Mesenchymal stem cell (in vitro differentiated cells and primary cell): Measurements from ENCODE around the gene GAA.
A peak's percentile ranks its signal among the peaks of the same experiment; 100 is the strongest.

Source experiments
- DNase-seq: peaks from one replicate; pipeline ENCODE4 v3.0.0-alpha.2; 2013
- H2AFZ ChIP-seq: one replicate; pipeline ENCODE4 v1.6.1; 2013; ENCODE audit warnings: low read depth, mild to moderate bottlenecking, control low read depth, inconsistent platforms, low read length, moderate library complexity
- H2AK5ac ChIP-seq: 2 replicates; pipeline ENCODE4 v1.6.1; 2013; ENCODE audit warnings: low read length, moderate library complexity, mild to moderate bottlenecking, inconsistent platforms; ENCODE audit not compliant: severe bottlenecking
- H2BK120ac ChIP-seq: one replicate; pipeline ENCODE4 v1.6.1; 2013; ENCODE audit warnings: low read depth, mild to moderate bottlenecking, inconsistent platforms, low read length, moderate library complexity
- H2BK12ac ChIP-seq, 2 experiments: one replicate each; pipeline ENCODE4 v1.6.1; 2013; ENCODE audit warnings: inconsistent platforms in 2 of 2, low read length in 2 of 2, mild to moderate bottlenecking in 2 of 2, moderate library complexity in 2 of 2, control low read depth in 1 of 2
- H2BK15ac ChIP-seq: one replicate; pipeline ENCODE4 v1.6.1; 2013; ENCODE audit warnings: mild to moderate bottlenecking, low read depth, inconsistent platforms; ENCODE audit not compliant: poor library complexity, severe bottlenecking
- H2BK5ac ChIP-seq: 2 replicates; pipeline ENCODE4 v1.6.1; 2013; ENCODE audit warnings: low read depth, mild to moderate bottlenecking, low read length, control low read depth, inconsistent platforms; ENCODE audit not compliant: poor library complexity, severe bottlenecking
- H3K14ac ChIP-seq, 2 experiments: one replicate each; pipeline ENCODE4 v1.6.1; 2013; ENCODE audit warnings: inconsistent platforms in 2 of 2, low read length in 2 of 2, control low read depth in 1 of 2, mild to moderate bottlenecking in 1 of 2, moderate library complexity in 1 of 2
- H3K18ac ChIP-seq, 2 experiments: one replicate each; pipeline ENCODE4 v1.6.1; 2013; ENCODE audit warnings: inconsistent platforms in 2 of 2, low read length in 2 of 2, control low read depth in 1 of 2, low read depth in 1 of 2, mild to moderate bottlenecking in 1 of 2
- H3K23ac ChIP-seq, 2 experiments: one replicate each; pipeline ENCODE4 v1.6.1; 2013; ENCODE audit warnings: inconsistent platforms in 2 of 2, low read length in 2 of 2, mild to moderate bottlenecking in 2 of 2, moderate library complexity in 2 of 2, control low read depth in 1 of 2
- H3K27ac ChIP-seq: 2 replicates; pipeline ENCODE4 v1.5.1; 2013; ENCODE audit warnings: mild to moderate bottlenecking, moderate library complexity, low read length, control low read depth, inconsistent platforms; ENCODE audit not compliant: poor library complexity, severe bottlenecking
- H3K27me3 ChIP-seq, 2 experiments: 2 replicates each; pipeline versions ENCODE4 v1.6.1 to v1.7.0; 2013; ENCODE audit warnings: low read length in 2 of 2, mild to moderate bottlenecking in 2 of 2, moderate library complexity in 2 of 2, control low read depth in 1 of 2, inconsistent platforms in 1 of 2; ENCODE audit not compliant: control insufficient read depth in 1 of 2, insufficient read depth in 1 of 2
- H3K36me3 ChIP-seq, 2 experiments: 2 replicates each; pipeline versions ENCODE4 v1.6.1 to v1.7.0; 2013; ENCODE audit warnings: low read length in 2 of 2, control low read depth in 1 of 2, inconsistent platforms in 1 of 2, low read depth in 1 of 2, mild to moderate bottlenecking in 1 of 2; ENCODE audit not compliant: insufficient read depth in 2 of 2, control insufficient read depth in 1 of 2
- H3K4ac ChIP-seq, 2 experiments: one replicate each; pipeline ENCODE4 v1.6.1; 2013; ENCODE audit warnings: inconsistent platforms in 2 of 2, low read length in 2 of 2, mild to moderate bottlenecking in 2 of 2, moderate library complexity in 2 of 2, control low read depth in 1 of 2, low read depth in 1 of 2
- H3K4me1 ChIP-seq: 2 replicates; pipeline ENCODE4 v1.6.1; 2013; ENCODE audit warnings: low read depth, low read length, control low read depth; ENCODE audit not compliant: control insufficient read depth, insufficient read depth
- H3K4me2 ChIP-seq: 2 replicates; pipeline ENCODE4 v1.6.1; 2013; ENCODE audit warnings: low read length, mild to moderate bottlenecking, inconsistent platforms; ENCODE audit not compliant: poor library complexity, severe bottlenecking
- H3K4me3 ChIP-seq, 2 experiments: 2 replicates each; pipeline versions ENCODE4 v1.5.1 to v1.7.0; 2013; ENCODE audit warnings: low read length in 2 of 2, mild to moderate bottlenecking in 2 of 2, control low read depth in 1 of 2, low read depth in 1 of 2; ENCODE audit not compliant: insufficient read depth in 1 of 2
- H3K79me1 ChIP-seq: replicated peaks from 2 replicates; pipeline ENCODE4 v1.6.1; 2013; ENCODE audit warnings: mild to moderate bottlenecking, control low read depth, low read length, inconsistent platforms; ENCODE audit not compliant: poor library complexity, severe bottlenecking
- H3K9ac ChIP-seq: 2 replicates; pipeline ENCODE4 v1.7.0; 2013; ENCODE audit warnings: mild to moderate bottlenecking, low read length, moderate library complexity
- H3K9me3 ChIP-seq: 2 replicates; pipeline ENCODE4 v1.7.0; 2013; ENCODE audit warnings: mild to moderate bottlenecking, low read length; ENCODE audit not compliant: control insufficient read depth
- H4K8ac ChIP-seq: one replicate; pipeline ENCODE4 v1.6.1; 2013; ENCODE audit warnings: inconsistent platforms, mild to moderate bottlenecking, low read length, moderate library complexity
- H4K91ac ChIP-seq: one replicate; pipeline ENCODE4 v1.6.1; 2013; ENCODE audit warnings: mild to moderate bottlenecking, low read length, inconsistent platforms
- WGBS: methylation state at CpG from one replicate; pipeline ENCODE4 v1.1.7; 2013; ENCODE audit warnings: mixed read lengths; 5-methylcytosine and 5-hydroxymethylcytosine counted together

The GAA gene

DNA sequence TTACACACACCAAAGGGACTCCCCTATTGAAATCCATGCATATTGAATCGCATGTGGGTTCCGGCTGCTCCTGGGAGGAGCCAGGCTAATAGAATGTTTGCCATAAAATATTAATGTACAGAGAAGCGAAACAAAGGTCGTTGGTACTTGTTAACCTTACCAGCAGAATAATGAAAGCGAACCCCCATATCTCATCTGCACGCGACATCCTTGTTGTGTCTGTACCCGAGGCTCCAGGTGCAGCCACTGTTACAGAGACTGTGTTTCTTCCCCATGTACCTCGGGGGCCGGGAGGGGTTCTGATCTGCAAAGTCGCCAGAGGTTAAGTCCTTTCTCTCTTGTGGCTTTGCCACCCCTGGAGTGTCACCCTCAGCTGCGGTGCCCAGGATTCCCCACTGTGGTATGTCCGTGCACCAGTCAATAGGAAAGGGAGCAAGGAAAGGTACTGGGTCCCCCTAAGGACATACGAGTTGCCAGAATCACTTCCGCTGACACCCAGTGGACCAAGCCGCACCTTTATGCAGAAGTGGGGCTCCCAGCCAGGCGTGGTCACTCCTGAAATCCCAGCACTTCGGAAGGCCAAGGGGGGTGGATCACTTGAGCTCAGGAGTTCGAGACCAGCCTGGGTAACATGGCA is 2.2 kb downstream of the GAA start:
- no peak overlapping the region for H2BK120ac ChIP-seq
- no peak overlapping the region for H3K23ac ChIP-seq
- no peak overlapping the region for H2BK5ac ChIP-seq
- H3K27me3 ChIP-seq = peaks cover 5 to 35% of the 10 kb centered on the region in 2 experiments
- no peak overlapping the region for H3K4me3 ChIP-seq
- H2AK5ac ChIP-seq = no peak overlapping the region
- H3K4me2 ChIP-seq = no peak overlapping the region
- H4K8ac ChIP-seq = no peak overlapping the region
- no peak overlapping the region for H2BK12ac ChIP-seq
- H3K4me1 ChIP-seq = peaks cover 31% of the 10 kb centered on the region
- H3K14ac ChIP-seq = no peak overlapping the region
- H3K9ac ChIP-seq = no peak overlapping the region
- no peaks in the 10 kb centered on the region for H3K9me3 ChIP-seq
- 93% methylated on average over 17 of the region's 19 CpGs for WGBS
- peaks cover 0 to 3% of the 10 kb centered on the region in 2 experiments for H3K36me3 ChIP-seq
- no peak overlapping the region for H3K27ac ChIP-seq
- peaks cover 4% of the 10 kb centered on the region for H3K79me1 ChIP-seq
- DNase-seq = no peak
- H2BK15ac ChIP-seq = no peak overlapping the region
- no peak overlapping the region for H4K91ac ChIP-seq
- no peak overlapping the region for H3K18ac ChIP-seq
- no peak overlapping the region for H3K4ac ChIP-seq
- H2AFZ ChIP-seq = no peak overlapping the region

DNA sequence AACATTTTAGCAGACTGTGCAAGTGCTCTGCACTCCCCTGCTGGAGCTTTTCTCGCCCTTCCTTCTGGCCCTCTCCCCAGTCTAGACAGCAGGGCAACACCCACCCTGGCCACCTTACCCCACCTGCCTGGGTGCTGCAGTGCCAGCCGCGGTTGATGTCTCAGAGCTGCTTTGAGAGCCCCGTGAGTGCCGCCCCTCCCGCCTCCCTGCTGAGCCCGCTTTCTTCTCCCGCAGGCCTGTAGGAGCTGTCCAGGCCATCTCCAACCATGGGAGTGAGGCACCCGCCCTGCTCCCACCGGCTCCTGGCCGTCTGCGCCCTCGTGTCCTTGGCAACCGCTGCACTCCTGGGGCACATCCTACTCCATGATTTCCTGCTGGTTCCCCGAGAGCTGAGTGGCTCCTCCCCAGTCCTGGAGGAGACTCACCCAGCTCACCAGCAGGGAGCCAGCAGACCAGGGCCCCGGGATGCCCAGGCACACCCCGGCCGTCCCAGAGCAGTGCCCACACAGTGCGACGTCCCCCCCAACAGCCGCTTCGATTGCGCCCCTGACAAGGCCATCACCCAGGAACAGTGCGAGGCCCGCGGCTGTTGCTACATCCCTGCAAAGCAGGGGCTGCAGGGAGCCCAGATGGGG is 3.1 kb downstream of the GAA start:
- H3K23ac ChIP-seq = no peak overlapping the region
- no peak overlapping the region for H4K8ac ChIP-seq
- peak overlapping the region in 1 of 2 experiments; percentile 1 for H3K4me3 ChIP-seq
- no peak overlapping the region for H3K9ac ChIP-seq
- no peak overlapping the region for H2AFZ ChIP-seq
- H2BK12ac ChIP-seq = no peak overlapping the region
- DNase-seq = peak; percentile 37
- no peak overlapping the region for H2AK5ac ChIP-seq
- H3K4ac ChIP-seq = no peak overlapping the region
- H4K91ac ChIP-seq = no peak overlapping the region
- H3K9me3 ChIP-seq = no peaks in the 10 kb centered on the region
- H2BK120ac ChIP-seq = no peak overlapping the region
- peaks cover 30% of the 10 kb centered on the region for H3K4me1 ChIP-seq
- H3K18ac ChIP-seq = no peak overlapping the region
- H3K4me2 ChIP-seq = no peak overlapping the region
- H2BK5ac ChIP-seq = no peak overlapping the region
- H3K36me3 ChIP-seq = peaks cover 0 to 3% of the 10 kb centered on the region in 2 experiments
- H3K27ac ChIP-seq = no peak overlapping the region
- WGBS = 75% methylated on average over 26 of the region's 26 CpGs
- no peak overlapping the region for H3K14ac ChIP-seq
- peaks cover 5 to 39% of the 10 kb centered on the region in 2 experiments for H3K27me3 ChIP-seq
- H3K79me1 ChIP-seq = peaks cover 4% of the 10 kb centered on the region
- no peak overlapping the region for H2BK15ac ChIP-seq

DNA sequence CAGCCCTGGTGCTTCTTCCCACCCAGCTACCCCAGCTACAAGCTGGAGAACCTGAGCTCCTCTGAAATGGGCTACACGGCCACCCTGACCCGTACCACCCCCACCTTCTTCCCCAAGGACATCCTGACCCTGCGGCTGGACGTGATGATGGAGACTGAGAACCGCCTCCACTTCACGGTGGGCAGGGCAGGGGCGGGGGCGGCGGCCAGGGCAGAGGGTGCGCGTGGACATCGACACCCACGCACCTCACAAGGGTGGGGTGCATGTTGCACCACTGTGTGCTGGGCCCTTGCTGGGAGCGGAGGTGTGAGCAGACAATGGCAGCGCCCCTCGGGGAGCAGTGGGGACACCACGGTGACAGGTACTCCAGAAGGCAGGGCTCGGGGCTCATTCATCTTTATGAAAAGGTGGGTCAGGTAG is 3.6 kb downstream of the GAA start:
- Histone ChIP-seq H2BK5ac (no peak overlapping the region), H2BK12ac (no peak overlapping the region), H2BK15ac (no peak overlapping the region), H3K27me3 (peaks cover 5 to 40% of the 10 kb centered on the region in 2 experiments), H3K18ac (no peak overlapping the region), H3K9ac (no peak overlapping the region), H3K36me3 (peaks cover 0 to 3% of the 10 kb centered on the region in 2 experiments), H3K4ac (no peak overlapping the region), H3K14ac (no peak overlapping the region), H3K4me2 (no peak overlapping the region), H4K91ac (no peak overlapping the region), H2AK5ac (no peak overlapping the region), H2BK120ac (no peak overlapping the region), H3K27ac (no peak overlapping the region), H3K4me1 (peaks cover 27% of the 10 kb centered on the region), H3K23ac (no peak overlapping the region), H3K79me1 (peaks cover 4% of the 10 kb centered on the region), H3K9me3 (no peaks in the 10 kb centered on the region), H2AFZ (no peak overlapping the region), H4K8ac (no peak overlapping the region), H3K4me3 (no peak overlapping the region)
- DNase-seq = no peak
- 92% methylated on average over 18 of the region's 18 CpGs for WGBS

DNA sequence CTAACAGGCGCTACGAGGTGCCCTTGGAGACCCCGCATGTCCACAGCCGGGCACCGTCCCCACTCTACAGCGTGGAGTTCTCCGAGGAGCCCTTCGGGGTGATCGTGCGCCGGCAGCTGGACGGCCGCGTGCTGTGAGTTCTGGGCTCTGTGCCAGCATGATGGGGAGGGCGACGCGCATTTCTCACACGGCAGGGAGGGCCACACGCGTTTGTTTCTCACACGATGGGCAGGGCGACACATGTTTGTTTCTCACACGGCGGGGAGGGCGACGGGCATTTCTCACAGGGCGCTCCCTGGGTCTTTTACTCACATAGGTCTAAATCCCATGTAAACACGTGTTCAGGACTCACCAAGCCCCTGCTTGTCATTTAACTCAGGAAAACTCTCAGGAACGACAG is 4.4 kb downstream of the GAA start:
- H3K27me3 ChIP-seq = peaks cover 5 to 46% of the 10 kb centered on the region in 2 experiments
- WGBS = 86% methylated on average over 29 of the region's 29 CpGs

More for the DNA sequence above, 4.4 kb downstream of the GAA start:
- no peak overlapping the region for H3K23ac ChIP-seq
- no peak overlapping the region for H3K14ac ChIP-seq
- H3K79me1 ChIP-seq = peaks cover 4% of the 10 kb centered on the region
- no peak overlapping the region for H2BK120ac ChIP-seq
- no peak overlapping the region for H2AFZ ChIP-seq
- H2BK12ac ChIP-seq = no peak overlapping the region
- H3K9ac ChIP-seq = no peak overlapping the region
- no peak overlapping the region for H2BK5ac ChIP-seq
- no peak overlapping the region for H4K8ac ChIP-seq
- DNase-seq = no peak
- H3K4me3 ChIP-seq = no peak overlapping the region
- H3K4me1 ChIP-seq = peaks cover 27% of the 10 kb centered on the region
- no peak overlapping the region for H2BK15ac ChIP-seq
- no peak overlapping the region for H4K91ac ChIP-seq
- peaks cover 0 to 3% of the 10 kb centered on the region in 2 experiments for H3K36me3 ChIP-seq
- H2AK5ac ChIP-seq = no peak overlapping the region
- H3K18ac ChIP-seq = no peak overlapping the region
- H3K9me3 ChIP-seq = no peaks in the 10 kb centered on the region
- H3K4me2 ChIP-seq = no peak overlapping the region
- H3K27ac ChIP-seq = no peak overlapping the region
- no peak overlapping the region for H3K4ac ChIP-seq
